Endothelial cell of umbilical vein (primary cell): ENCODE measurements around the gene ZNF740. TPM values are rescaled to one million over a fixed set of nuclear protein-coding genes. Genes with fewer than 3 reads are reported as not detected.

Experiments
- BruUV-seq: library from RNA; stranded (reverse); fragments of 400-500 nt; replicated peaks from 2 replicates; lab custom pipeline; 2021; lab: Mats Ljungman, UMichigan
- CTCF ChIA-PET: fragments of 300-600, 350-600 bp; sonication (Branson Sonifier 250); formaldehyde crosslinking; loops from one replicate; lab custom pipeline; 2021; ENCODE audit warnings: antibody characterized with exemption, inconsistent platforms; lab: Charles Lee
- POLR2A ChIA-PET: fragments of 300-600, 350-600 bp; sonication (Branson Sonifier 250); formaldehyde crosslinking; loops from one replicate; lab custom pipeline; 2021; ENCODE audit warnings: antibody characterized with exemption, inconsistent platforms; lab: Charles Lee
- DNase-seq: peaks from one replicate; pipeline ENCODE4 v3.0.0-alpha.2; 2011; ENCODE audit warnings: low read depth, low spot score
- FAIRE-seq: peaks from 2 replicates; lab custom pipeline; 2011; peaks lifted over from hg19 to GRCh38; lab: Jason Lieb, UNC
- H2AFZ ChIP-seq: 2 replicates; pipeline ENCODE4 v1.6.0; 2012; ENCODE audit warnings: low read depth, low read length, control low read depth, inconsistent platforms
- H3K27ac ChIP-seq: 2 replicates; pipeline ENCODE4 v1.5.1; 2011; ENCODE audit warnings: low read depth, mild to moderate bottlenecking, control low read depth, low read length, moderate library complexity; ENCODE audit not compliant: insufficient read depth
- H3K27me3 ChIP-seq, 2 experiments: 2 replicates each; pipeline versions ENCODE4 v1.6.0 to v1.6.1; 2011; ENCODE audit warnings: low read length in 2 of 2, mixed read lengths in 1 of 2; ENCODE audit not compliant: control insufficient read depth in 2 of 2, insufficient read depth in 2 of 2
- H3K36me3 ChIP-seq, 2 experiments: 2 replicates in 1 of 2; 3 replicates in 1 of 2; pipeline ENCODE4 v1.5.1; 2011; ENCODE audit warnings: low read length in 2 of 2, mild to moderate bottlenecking in 1 of 2, moderate library complexity in 1 of 2; ENCODE audit not compliant: control insufficient read depth in 2 of 2, insufficient read depth in 2 of 2; ENCODE audit errors: extremely low read depth in 1 of 2
- H3K4me1 ChIP-seq: 3 replicates; pipeline ENCODE4 v1.5.1; 2011; ENCODE audit warnings: mild to moderate bottlenecking, low read length; ENCODE audit not compliant: control insufficient read depth, insufficient read depth; ENCODE audit errors: extremely low read depth
- H3K4me2 ChIP-seq: 2 replicates; pipeline ENCODE4 v1.6.1; 2011; ENCODE audit warnings: low read length, control low read depth, mixed read lengths; ENCODE audit not compliant: insufficient read depth
- H3K4me3 ChIP-seq, 3 experiments: fragments of 200-600 bp in 1 of 3; sonication (generic), shearing (Covaris generic) in 1 of 3; replicated peaks in 1 of 3; 2 replicates each; pipeline ENCODE4 v1.5.1; 2011 to 2016; ENCODE audit warnings: control low read depth in 3 of 3, low read length in 3 of 3, mild to moderate bottlenecking in 2 of 3, inconsistent platforms in 1 of 3, low read depth in 1 of 3, moderate library complexity in 1 of 3; ENCODE audit not compliant: insufficient read depth in 1 of 3
- H3K79me2 ChIP-seq: 2 replicates; pipeline ENCODE4 v1.6.0; 2012; ENCODE audit warnings: low read length, inconsistent platforms; ENCODE audit not compliant: control insufficient read depth, insufficient read depth
- H3K9ac ChIP-seq: replicated peaks from 2 replicates; pipeline ENCODE3; 2011; ENCODE audit warnings: low read length, control low read depth; ENCODE audit not compliant: insufficient read depth; ENCODE audit errors: extremely low read depth
- H3K9me1 ChIP-seq: replicated peaks from 3 replicates; pipeline ENCODE4 v1.6.0; 2011; ENCODE audit warnings: mild to moderate bottlenecking, low read length; ENCODE audit not compliant: control insufficient read depth, insufficient read depth; ENCODE audit errors: extremely low read depth
- H3K9me3 ChIP-seq: replicated peaks from 2 replicates; pipeline ENCODE4 v1.5.1; 2012; ENCODE audit warnings: low read length, inconsistent platforms; ENCODE audit not compliant: control insufficient read depth, insufficient read depth
- H4K20me1 ChIP-seq: replicated peaks from 2 replicates; pipeline ENCODE3; 2011; ENCODE audit warnings: mild to moderate bottlenecking, low read length; ENCODE audit not compliant: control insufficient read depth, insufficient read depth; ENCODE audit errors: extremely low read depth
- CTCF ChIP-seq, 2 donors: IDR thresholded peaks; 1 replicate in 1 of 2; 2 replicates in 1 of 2; pipeline ENCODE4 v1.5.1; 2011; ENCODE audit warnings: low read length in 2 of 2, mild to moderate bottlenecking in 2 of 2, moderate library complexity in 2 of 2, control low read depth in 1 of 2, inconsistent platforms in 1 of 2, low read depth in 1 of 2; ENCODE audit not compliant: insufficient read depth in 1 of 2; ENCODE audit errors: extremely low read depth in 1 of 2
- EZH2 ChIP-seq: IDR thresholded peaks from 2 replicates; pipeline ENCODE4 v1.6.1; 2012; ENCODE audit warnings: borderline replicate concordance, low read depth, mild to moderate bottlenecking, moderate library complexity, low read length, inconsistent platforms; ENCODE audit not compliant: severe bottlenecking
- FOS ChIP-seq: IDR thresholded peaks from 2 replicates; pipeline ENCODE4 v1.6.1; 2011; ENCODE audit warnings: mild to moderate bottlenecking, low read length, moderate library complexity, borderline replicate concordance; ENCODE audit not compliant: insufficient read depth
- GATA2 ChIP-seq: IDR thresholded peaks from 2 replicates; pipeline ENCODE4 v1.7.0; 2011; ENCODE audit warnings: low read depth, mild to moderate bottlenecking, moderate library complexity, mixed read lengths, low read length; ENCODE audit not compliant: insufficient read length, insufficient read depth
- JUN ChIP-seq: IDR thresholded peaks from 2 replicates; pipeline ENCODE4 v1.6.1; 2011; ENCODE audit warnings: borderline replicate concordance, low read depth; ENCODE audit not compliant: insufficient read length, insufficient read depth
- MAX ChIP-seq: IDR thresholded peaks from 2 replicates; pipeline ENCODE4 v1.6.1; 2011; ENCODE audit not compliant: insufficient read depth, insufficient read length
- MYC ChIP-seq: IDR thresholded peaks from one replicate; pipeline ENCODE4 v1.6.1; 2011; ENCODE audit warnings: mild to moderate bottlenecking, low read depth, low read length
- POLR2A ChIP-seq: IDR thresholded peaks from 2 replicates; pipeline ENCODE4 v1.6.1; 2012; ENCODE audit warnings: low read depth, mild to moderate bottlenecking, control low read depth, low read length
- POLR2AphosphoS5 ChIP-seq: IDR thresholded peaks from 2 replicates; pipeline ENCODE4 v1.6.1; 2012; ENCODE audit warnings: low read depth, mild to moderate bottlenecking, control low read depth, low read length, moderate library complexity; ENCODE audit not compliant: insufficient read depth
- dilution Hi-C: fragments of 300-500 bp; cut with MboI; formaldehyde crosslinking; loops from one replicate; pipeline ENCODE4 v1.15.0; 2019; ENCODE audit warnings: low sequenced_read_pairs; ENCODE audit not compliant: extremely low pct_ligation_motif_present
- intact Hi-C: fragments of 100-400 bp; cut with micrococcal nuclease; formaldehyde crosslinking; loops from one replicate; pipeline ENCODE4 v1.10.0; 2022
- polyA plus RNA-seq, 4 experiments: library from polyadenylated mRNA; depleted of rRNA in 3 of 4; stranded (reverse) in 3 of 4; unstranded in 1 of 4; fragments of >200 nt; gene quantifications; 2 replicates each; pipeline versions ENCODE4 v1.2.1 to v1.2.3, GENCODE V29; 2011 to 2012; ENCODE audit warnings: missing spikeins in 1 of 4
- total RNA-seq: library from RNA; stranded (reverse); gene quantifications from 2 replicates; pipeline ENCODE4 v1.2.3, GENCODE V29; 2021

ZNF740 gene
- total and polyA plus RNA-seq, 2 donors (not counting 3 experiments of a cell fraction or from before 2014, with no cell fraction given) = 10.5 to 38.1 TPM

GRCh38 chr12:53131844-53132243, 48.7 kb upstream of the ZNF740 start:
- Histone ChIP-seq H3K79me2 (no peaks in the 10 kb centered on the region), H4K20me1 (no peaks in the 10 kb centered on the region), H3K27ac (no peak overlapping the region), H3K4me1 (no peaks in the 10 kb centered on the region), H3K9ac (no peak overlapping the region), H3K4me3 (no peak overlapping the region), H3K9me3 (no peaks in the 10 kb centered on the region), H2AFZ (no peak overlapping the region), H3K9me1 (no peaks in the 10 kb centered on the region), H3K36me3 (no peaks in the 10 kb centered on the region), H3K4me2 (no peak overlapping the region), H3K27me3 (peaks cover 3 to 9% of the 10 kb centered on the region in 2 experiments)
- ChIA-PET POLR2A (no interaction called here), CTCF (interaction anchor here (1.1 to 1.2 kb wide), 2 partner anchors 66 to 221 kb away, joined by 3 read pairs; no protein-coding TSS in a partner anchor)
- no peak for DNase-seq
- no peak for FAIRE-seq
- BruUV-seq = no TSS peak
- intact Hi-C loops (no loop called here), dilution Hi-C loops (loop anchor here (10.0 kb wide), 1 partner anchor 53 kb away; the partner anchor contains the start of genes CSAD and ZNF740)
- TF ChIP-seq GATA2 (no peak), POLR2A (no peak), FOS (no peak), MAX (no peak), CTCF (IDR thresholded peaks at IDR 0.05; ENCODE audit: extremely low read depth in 1 of 2, insufficient read depth in 1 of 2, low read depth in 1 of 2, low read length in 2 of 2) (no peak), JUN (no peak), POLR2AphosphoS5 (no peak), EZH2 (no peak), MYC (no peak)
